Fibroblast of villous mesenchyme (primary cell): ENCODE measurements around the gene ZRANB3. TPM values are rescaled to one million over a fixed set of nuclear protein-coding genes. Genes with fewer than 3 reads are reported as not detected.
"Not testable (repeated sequence)": the region's sequence is repeated elsewhere in the genome, so short reads cannot be mapped to it uniquely, and the experiment has no call there.

Experiments
- DNase-seq: peaks from one replicate; pipeline ENCODE4 v3.0.0-alpha.2; 2010; ENCODE audit warnings: low read depth
- H3K4me3 ChIP-seq: 2 replicates; pipeline ENCODE4 v1.5.1; 2011; ENCODE audit warnings: low read depth, mild to moderate bottlenecking, low read length
- total RNA-seq: library from RNA; depleted of rRNA; stranded (reverse); fragments of >200 nt; gene quantifications from 2 replicates; pipeline ENCODE4 v1.2.3, GENCODE V29; 2012
- TF ChIP-seq, protein P1 (sequence below): IDR thresholded peaks from 2 replicates; pipeline ENCODE4 v1.5.1; 2012; ENCODE audit warnings: low read depth, mild to moderate bottlenecking, low read length; ENCODE audit not compliant: insufficient read depth

ZRANB3 gene
- total RNA-seq, 1 donor, result 9.1 TPM

- H3K4me3 ChIP-seq, result no peak overlapping the region
- TF ChIP-seq, protein P1, sequence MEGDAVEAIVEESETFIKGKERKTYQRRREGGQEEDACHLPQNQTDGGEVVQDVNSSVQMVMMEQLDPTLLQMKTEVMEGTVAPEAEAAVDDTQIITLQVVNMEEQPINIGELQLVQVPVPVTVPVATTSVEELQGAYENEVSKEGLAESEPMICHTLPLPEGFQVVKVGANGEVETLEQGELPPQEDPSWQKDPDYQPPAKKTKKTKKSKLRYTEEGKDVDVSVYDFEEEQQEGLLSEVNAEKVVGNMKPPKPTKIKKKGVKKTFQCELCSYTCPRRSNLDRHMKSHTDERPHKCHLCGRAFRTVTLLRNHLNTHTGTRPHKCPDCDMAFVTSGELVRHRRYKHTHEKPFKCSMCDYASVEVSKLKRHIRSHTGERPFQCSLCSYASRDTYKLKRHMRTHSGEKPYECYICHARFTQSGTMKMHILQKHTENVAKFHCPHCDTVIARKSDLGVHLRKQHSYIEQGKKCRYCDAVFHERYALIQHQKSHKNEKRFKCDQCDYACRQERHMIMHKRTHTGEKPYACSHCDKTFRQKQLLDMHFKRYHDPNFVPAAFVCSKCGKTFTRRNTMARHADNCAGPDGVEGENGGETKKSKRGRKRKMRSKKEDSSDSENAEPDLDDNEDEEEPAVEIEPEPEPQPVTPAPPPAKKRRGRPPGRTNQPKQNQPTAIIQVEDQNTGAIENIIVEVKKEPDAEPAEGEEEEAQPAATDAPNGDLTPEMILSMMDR, result no peak
- DNase-seq, result no peak
These were observed 3.0 kb downstream of the ZRANB3 start for GRCh38 chr2:135528006-135528405.

- DNase-seq, result no peak
- no peak overlapping the region for H3K4me3 ChIP-seq
- TF ChIP-seq, protein P1, result no peak
These were observed 5.2 kb downstream of the ZRANB3 start for GRCh38 chr2:135525786-135526185.

GRCh38 chr2:135512099-135512498, 18.9 kb downstream of the ZRANB3 start:
- no peak for DNase-seq
- H3K4me3 ChIP-seq, result no peak overlapping the region
- TF ChIP-seq, protein P1, result no peak

DNA sequence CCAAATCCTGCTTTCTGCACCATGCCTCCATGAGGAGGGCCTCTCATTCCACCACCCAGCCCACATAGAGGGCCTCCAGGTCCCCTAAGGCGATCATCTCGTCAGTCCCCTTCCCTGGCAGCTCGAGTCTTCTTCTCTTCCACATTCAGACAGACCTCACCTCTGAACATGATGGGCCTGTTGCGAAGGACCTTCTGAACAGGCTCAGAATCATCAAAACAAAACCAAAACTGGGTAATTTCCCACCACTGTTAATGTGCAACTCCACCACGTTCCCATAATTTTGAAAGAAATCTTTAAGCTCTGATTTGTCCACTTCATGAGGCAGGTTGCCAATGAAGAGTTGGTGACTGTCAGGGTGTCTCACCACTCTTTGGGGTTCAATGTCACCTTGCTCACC, 20.4 kb downstream of the ZRANB3 start:
- H3K4me3 ChIP-seq, result no peak overlapping the region
- no peak for DNase-seq
- TF ChIP-seq, protein P1, result no peak

DNA sequence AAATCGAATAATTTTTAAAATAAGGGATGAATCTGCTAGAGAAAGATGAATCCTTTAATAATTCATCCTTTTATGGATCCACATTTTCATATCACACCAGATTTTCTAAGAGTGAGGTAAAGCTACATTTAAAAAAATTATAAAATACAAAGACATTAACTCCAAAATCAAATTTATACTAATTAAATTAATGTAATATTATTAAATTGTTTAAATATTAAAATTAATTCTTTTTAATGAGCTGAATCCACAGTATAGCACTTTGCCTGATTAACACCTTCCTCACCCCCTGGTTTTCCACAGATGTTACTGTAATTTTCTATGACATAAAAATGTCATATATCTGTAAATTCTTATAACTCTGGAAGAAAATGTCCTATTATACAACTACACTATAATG, 26.2 kb downstream of the ZRANB3 start:
- no peak for DNase-seq
- TF ChIP-seq, protein P1, result no peak
- no peak overlapping the region for H3K4me3 ChIP-seq

DNA sequence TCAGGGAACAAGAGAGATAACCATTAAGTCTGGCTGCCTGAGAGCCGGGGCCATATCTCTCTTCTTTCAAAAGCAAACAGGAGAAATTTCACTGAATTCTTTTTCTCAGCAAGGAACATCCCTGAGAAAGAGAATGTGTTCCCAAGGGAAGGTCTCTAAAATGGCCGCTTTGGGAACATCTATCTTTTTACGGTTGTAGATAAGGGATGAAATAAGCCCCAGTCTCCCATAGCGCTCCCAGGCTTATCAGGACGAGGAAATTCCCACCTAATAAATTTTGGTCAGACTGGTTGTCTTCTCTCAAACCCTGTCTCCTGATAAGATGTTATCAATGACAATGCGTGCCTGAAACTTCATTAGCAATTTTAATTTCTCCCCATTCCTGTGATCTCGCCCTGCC, 32.4 kb downstream of the ZRANB3 start:
- H3K4me3 ChIP-seq, DNase-seq: not testable (repeated sequence)

- TF ChIP-seq, protein P1, result no peak
- DNase-seq, result no peak
- H3K4me3 ChIP-seq, result no peak overlapping the region
These were observed 36.1 kb downstream of the ZRANB3 start for GRCh38 chr2:135494917-135495316.
